A549 (cell line): ENCODE data around the gene RIPOR2.

Experiments
- CTCF ChIP-seq: fragments of >200 bp; sonication (Bioruptor Twin); formaldehyde crosslinking; IDR thresholded peaks from 3 replicates; pipeline ENCODE4 v1.5.1; 2016
- ELK1 ChIP-seq: fragments of 150-350 bp; IDR thresholded peaks from 2 replicates; pipeline ENCODE4 v1.6.1; 2014; ENCODE audit warnings: low read depth, mild to moderate bottlenecking, low read length
- FOSB ChIP-seq: fragments of 250-450 bp; sonication (Bioruptor Pico); IDR thresholded peaks from 2 replicates; pipeline ENCODE4 v1.5.0; 2020; ENCODE audit warnings: mild to moderate bottlenecking, moderate library complexity
- KDM1A ChIP-seq: fragments of 200-600 bp; sonication (generic); IDR thresholded peaks from 2 replicates; pipeline ENCODE4 v1.6.1; 2016; ENCODE audit warnings: low read depth, mild to moderate bottlenecking
- NPAS2 ChIP-seq: fragments of 250-450 bp; sonication (Bioruptor Pico); IDR thresholded peaks from 2 replicates; pipeline ENCODE4 v1.8.0; 2022; ENCODE audit warnings: mild to moderate bottlenecking, moderate library complexity, borderline replicate concordance
- POLR2A ChIP-seq: IDR thresholded peaks from 2 replicates; pipeline ENCODE4 v1.6.1; 2012; ENCODE audit warnings: mild to moderate bottlenecking, low read length
- RCOR1 ChIP-seq: fragments of 150-350 bp; IDR thresholded peaks from 2 replicates; pipeline ENCODE4 v1.6.1; 2014; ENCODE audit warnings: antibody characterized with exemption, low read length, low read depth
- RFX5 ChIP-seq: fragments of 450-650 bp; IDR thresholded peaks from 2 replicates; pipeline ENCODE4 v1.7.1; 2014; ENCODE audit warnings: antibody characterized with exemption, mild to moderate bottlenecking, moderate library complexity
- SREBF2 ChIP-seq: fragments of 450-650 bp; IDR thresholded peaks from 2 replicates; pipeline ENCODE4 v1.6.1; 2014; ENCODE audit warnings: mild to moderate bottlenecking, moderate library complexity

GRCh38 chr6:24927277-24927955 lies 8.3 kb downstream of the RIPOR2 start:
- TF ChIP-seq FOSB (CRISPR knock-in tag) (no peak), ELK1 (no peak), KDM1A (no peak), SREBF2 (no peak), NPAS2 (CRISPR knock-in tag) (no peak), CTCF (no peak), RFX5 (no peak), POLR2A (no peak), RCOR1 (no peak)
